Upper lobe of right lung (tissue), 1 donor: ENCODE results near the gene ITPR2. TPM values are rescaled to one million over a fixed set of nuclear protein-coding genes. Genes with fewer than 3 reads are reported as not detected.
A peak's percentile ranks its signal among the peaks of the same experiment; 100 is the strongest.

Experiments used
- ATAC-seq: fragments of 200-7000 bp; cut with Tn5 transposase; one replicate; pipeline ENCODE4 v1.9.1; 2020; ENCODE audit warnings: mild to moderate bottlenecking, moderate library complexity
- DNase-seq: peaks from one replicate; pipeline ENCODE4 v3.0.0-alpha.2; 2020
- H3K27ac ChIP-seq: fragments of 200-600 bp; one replicate; pipeline ENCODE4 v1.8.0; 2022
- H3K27me3 ChIP-seq: fragments of 200-600 bp; one replicate; pipeline ENCODE4 v1.8.0; 2022; ENCODE audit warnings: mild to moderate bottlenecking
- H3K36me3 ChIP-seq: fragments of 200-600 bp; one replicate; pipeline ENCODE4 v1.8.0; 2022
- H3K4me1 ChIP-seq: fragments of 200-600 bp; one replicate; pipeline ENCODE4 v1.8.0; 2022
- H3K4me3 ChIP-seq: fragments of 200-600 bp; one replicate; pipeline ENCODE4 v1.8.0; 2022; ENCODE audit warnings: mild to moderate bottlenecking
- H3K9me3 ChIP-seq: fragments of 200-600 bp; one replicate; pipeline ENCODE4 v1.8.0; 2022
- intact Hi-C: fragments of 100-400 bp; cut with DNase I; formaldehyde crosslinking; loops from one replicate; pipeline ENCODE4 v1.11.0; 2022
- total RNA-seq: library from RNA; stranded (reverse); fragmentation: NEBNext Ultra II Directional; extraction: Animal tissue kit (Norgen Biotek cat#: 25700); gene quantifications from one replicate; pipeline ENCODE4 v1.2.1, GENCODE V29; 2021
- TF ChIP-seq, protein P1 (sequence below): fragments of 200-600 bp; IDR thresholded peaks from one replicate; pipeline ENCODE4 v1.8.0; 2022; ENCODE audit warnings: antibody characterized with exemption
- donor health status: DM: no; HTN: yes; CAD: no; lungs with severe emphysema.

The ITPR2 gene
- total RNA-seq, 1 donor from 2014 or later: 50.8 TPM

DNA sequence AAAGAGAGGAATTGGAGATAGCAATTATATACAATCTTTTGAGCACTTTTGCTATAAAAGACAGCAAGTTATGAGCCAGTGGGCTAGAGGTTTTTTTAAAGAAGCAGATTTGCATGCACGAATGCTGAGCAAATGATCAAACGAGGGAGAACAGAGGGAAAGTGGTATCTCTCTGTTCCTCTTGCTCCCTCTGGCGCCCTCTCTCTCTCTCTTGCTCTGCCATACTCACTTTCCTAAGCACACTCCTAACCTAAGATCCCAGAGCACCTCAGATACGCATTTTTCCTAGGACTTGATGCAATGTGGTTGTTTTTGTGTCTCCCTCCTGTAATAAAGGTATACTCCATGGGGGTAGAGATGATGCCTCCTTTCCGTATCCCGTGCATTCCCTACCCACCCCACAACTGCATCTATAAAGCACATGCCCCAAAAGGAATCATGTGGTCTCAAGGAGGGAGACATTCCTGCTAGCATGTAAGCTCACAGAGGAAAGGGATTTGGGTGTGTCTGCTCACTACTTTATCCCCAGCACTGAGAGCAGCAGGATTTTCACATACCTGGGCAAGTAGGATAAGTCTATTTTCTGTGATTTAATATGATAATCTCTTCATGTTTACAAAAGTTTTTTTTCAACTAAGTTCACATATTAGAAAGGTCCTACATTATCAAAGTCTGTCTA lies 367.4 kb downstream of the ITPR2 start:
- Histone ChIP-seq H3K4me1 (no peaks in the 10 kb centered on the region), H3K27me3 (no peaks in the 10 kb centered on the region), H3K36me3 (no peaks in the 10 kb centered on the region), H3K4me3 (no peak overlapping the region), H3K9me3 (no peaks in the 10 kb centered on the region), H3K27ac (no peak overlapping the region)
- ATAC-seq (no peak), DNase-seq (no peak)
- TF ChIP-seq, protein P1, sequence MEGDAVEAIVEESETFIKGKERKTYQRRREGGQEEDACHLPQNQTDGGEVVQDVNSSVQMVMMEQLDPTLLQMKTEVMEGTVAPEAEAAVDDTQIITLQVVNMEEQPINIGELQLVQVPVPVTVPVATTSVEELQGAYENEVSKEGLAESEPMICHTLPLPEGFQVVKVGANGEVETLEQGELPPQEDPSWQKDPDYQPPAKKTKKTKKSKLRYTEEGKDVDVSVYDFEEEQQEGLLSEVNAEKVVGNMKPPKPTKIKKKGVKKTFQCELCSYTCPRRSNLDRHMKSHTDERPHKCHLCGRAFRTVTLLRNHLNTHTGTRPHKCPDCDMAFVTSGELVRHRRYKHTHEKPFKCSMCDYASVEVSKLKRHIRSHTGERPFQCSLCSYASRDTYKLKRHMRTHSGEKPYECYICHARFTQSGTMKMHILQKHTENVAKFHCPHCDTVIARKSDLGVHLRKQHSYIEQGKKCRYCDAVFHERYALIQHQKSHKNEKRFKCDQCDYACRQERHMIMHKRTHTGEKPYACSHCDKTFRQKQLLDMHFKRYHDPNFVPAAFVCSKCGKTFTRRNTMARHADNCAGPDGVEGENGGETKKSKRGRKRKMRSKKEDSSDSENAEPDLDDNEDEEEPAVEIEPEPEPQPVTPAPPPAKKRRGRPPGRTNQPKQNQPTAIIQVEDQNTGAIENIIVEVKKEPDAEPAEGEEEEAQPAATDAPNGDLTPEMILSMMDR: no peak
- intact Hi-C loops: no loop called here

DNA sequence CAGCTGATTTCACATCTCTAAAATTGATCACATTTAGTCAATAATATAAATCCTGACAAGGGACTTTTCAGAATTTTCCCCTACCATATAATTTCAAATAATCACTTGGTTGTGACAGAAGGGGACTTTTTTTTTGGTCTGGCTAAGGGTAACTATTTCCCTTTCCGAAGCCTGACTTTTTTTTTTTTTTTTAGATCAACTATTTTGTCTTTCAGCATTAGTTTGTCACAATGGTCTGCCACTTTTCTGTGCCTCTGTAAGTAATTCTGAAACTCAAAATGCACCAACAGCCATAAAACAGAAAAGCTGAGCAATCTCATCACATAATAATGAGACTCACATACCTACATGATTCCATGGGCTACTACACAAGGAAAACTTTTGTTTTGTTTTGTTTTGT lies 371.2 kb downstream of the ITPR2 start:
- Histone ChIP-seq H3K4me1 (no peaks in the 10 kb centered on the region), H3K27me3 (no peaks in the 10 kb centered on the region), H3K27ac (no peak overlapping the region), H3K9me3 (no peaks in the 10 kb centered on the region), H3K4me3 (no peak overlapping the region), H3K36me3 (peaks cover 10% of the 10 kb centered on the region)
- intact Hi-C loops: no loop called here
- DNase-seq (no peak), ATAC-seq (no peak)
- TF ChIP-seq, protein P1: no peak

DNA sequence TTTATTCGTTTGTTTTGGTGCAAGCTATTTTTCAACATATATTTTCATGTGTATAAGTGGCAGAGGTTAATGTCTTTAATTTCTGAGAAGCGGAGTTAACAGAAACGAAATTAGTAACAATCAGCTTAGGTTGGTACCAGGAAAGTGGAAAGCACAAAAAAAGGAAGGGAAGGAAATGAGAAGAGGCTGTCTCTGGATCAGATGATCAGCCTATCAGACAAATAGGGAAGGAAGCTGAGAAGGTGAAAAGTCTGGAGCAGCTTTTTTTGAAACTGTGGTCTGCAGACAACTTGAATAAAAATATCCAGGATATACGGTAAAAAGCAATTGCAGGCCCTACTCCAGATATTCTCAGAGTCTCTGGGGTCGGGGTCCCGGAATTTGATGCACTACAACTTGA lies 372.6 kb downstream of the ITPR2 start:
- Histone ChIP-seq H3K27me3 (no peaks in the 10 kb centered on the region), H3K36me3 (peaks cover 10% of the 10 kb centered on the region), H3K27ac (no peak overlapping the region), H3K4me1 (no peaks in the 10 kb centered on the region), H3K4me3 (no peak overlapping the region), H3K9me3 (no peaks in the 10 kb centered on the region)
- DNase-seq (no peak), ATAC-seq (peak; percentile 65)
- TF ChIP-seq, protein P1: no peak
- intact Hi-C loops: no loop called here

DNA sequence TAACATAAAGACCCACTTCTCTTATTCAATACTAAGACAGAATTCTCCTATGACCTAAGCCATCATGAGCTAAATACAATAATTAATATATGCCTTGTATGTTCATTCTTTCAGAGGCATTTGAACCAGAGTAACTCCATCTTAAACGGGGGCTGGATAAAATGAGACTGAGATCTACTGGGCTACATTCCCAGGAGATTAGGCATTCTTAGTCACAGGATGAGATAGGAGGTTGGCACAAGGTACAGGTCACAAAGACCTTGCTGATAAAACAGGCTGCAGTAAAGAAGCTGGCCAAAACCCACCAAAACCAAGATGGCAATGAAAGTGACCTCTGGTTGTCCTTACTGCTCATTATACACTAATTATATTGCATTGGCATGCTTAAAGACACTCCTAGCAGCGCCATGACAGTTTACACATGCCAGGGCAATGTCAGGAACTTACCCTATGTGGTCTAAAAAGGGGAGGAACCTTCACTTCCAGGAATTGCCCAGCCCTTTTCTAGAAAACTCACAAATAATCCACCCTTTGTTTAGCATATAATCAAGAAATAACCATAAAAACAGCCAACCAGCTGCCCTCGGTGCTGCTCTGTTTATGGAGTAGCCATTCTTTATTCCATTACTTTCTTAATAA lies 376.9 kb downstream of the ITPR2 start:
- H3K36me3 ChIP-seq: peaks cover 10% of the 10 kb centered on the region
- TF ChIP-seq, protein P1: no peak
- H3K27me3 ChIP-seq: no peaks in the 10 kb centered on the region
- H3K4me1 ChIP-seq: no peaks in the 10 kb centered on the region
- H3K9me3 ChIP-seq: no peaks in the 10 kb centered on the region
- no peak overlapping the region for H3K27ac ChIP-seq
- intact Hi-C loops: no loop called here
- no peak overlapping the region for H3K4me3 ChIP-seq
- DNase-seq: no peak
- ATAC-seq: no peak

DNA sequence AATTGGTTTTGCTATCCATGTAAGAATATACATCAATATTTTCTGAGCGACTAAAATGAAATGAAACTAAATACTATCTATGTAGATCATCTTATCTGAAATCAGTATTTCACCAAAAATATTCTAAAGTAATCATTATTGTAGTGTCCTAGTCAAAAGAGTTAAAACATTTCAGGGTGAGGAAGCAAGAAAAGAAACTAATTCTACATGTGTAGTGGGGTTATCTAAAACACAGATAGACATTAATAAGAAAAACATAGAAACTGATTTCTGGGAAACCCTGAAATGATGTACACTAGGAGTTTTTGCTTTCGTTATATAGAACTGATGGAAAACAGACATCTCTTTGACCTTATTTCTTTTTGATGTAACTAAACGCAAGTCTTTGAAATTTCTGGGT lies 379.7 kb downstream of the ITPR2 start:
- TF ChIP-seq, protein P1: no peak
- no peak for ATAC-seq
- H3K4me3 ChIP-seq: no peak overlapping the region
- H3K27ac ChIP-seq: no peak overlapping the region
- H3K36me3 ChIP-seq: peaks cover 10% of the 10 kb centered on the region
- no peaks in the 10 kb centered on the region for H3K27me3 ChIP-seq
- intact Hi-C loops: no loop called here
- no peaks in the 10 kb centered on the region for H3K4me1 ChIP-seq
- no peaks in the 10 kb centered on the region for H3K9me3 ChIP-seq
- DNase-seq: no peak
